ENCODE data around the gene RSAD2. TPM values are rescaled to one million over a fixed set of nuclear protein-coding genes. Genes with fewer than 3 reads are reported as not detected.

RSAD2 gene
- total and polyA plus RNA-seq, 9 of the 15 experiments (the other 6 are each of a cell fraction or from before 2014, with no cell fraction given): 0.15 to 1.4 (median 0.28) TPM

DNA sequence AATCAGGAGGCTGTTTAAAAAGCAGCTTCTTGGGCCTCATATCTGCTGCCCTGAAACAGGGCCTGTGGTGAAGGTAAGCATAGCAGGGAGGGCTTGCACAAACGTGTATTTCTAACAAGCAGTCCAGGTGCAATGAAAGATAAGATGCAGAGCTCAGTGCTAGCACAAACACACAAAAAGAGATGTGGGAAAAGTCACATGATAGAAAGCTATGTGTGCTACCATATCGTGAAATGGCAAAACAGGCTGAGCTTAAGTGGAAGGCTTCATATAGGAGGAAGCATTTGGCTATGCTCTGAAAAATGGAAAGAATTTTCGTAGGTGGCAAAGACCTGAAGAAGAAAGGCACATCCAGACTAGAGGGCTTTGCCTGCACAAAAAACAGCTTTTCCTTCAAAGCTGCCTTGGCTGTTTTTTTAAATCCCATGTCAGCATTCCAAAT is 10.2 kb downstream of the RSAD2 start (continued):
- TF ChIP-seq, protein P1, sequence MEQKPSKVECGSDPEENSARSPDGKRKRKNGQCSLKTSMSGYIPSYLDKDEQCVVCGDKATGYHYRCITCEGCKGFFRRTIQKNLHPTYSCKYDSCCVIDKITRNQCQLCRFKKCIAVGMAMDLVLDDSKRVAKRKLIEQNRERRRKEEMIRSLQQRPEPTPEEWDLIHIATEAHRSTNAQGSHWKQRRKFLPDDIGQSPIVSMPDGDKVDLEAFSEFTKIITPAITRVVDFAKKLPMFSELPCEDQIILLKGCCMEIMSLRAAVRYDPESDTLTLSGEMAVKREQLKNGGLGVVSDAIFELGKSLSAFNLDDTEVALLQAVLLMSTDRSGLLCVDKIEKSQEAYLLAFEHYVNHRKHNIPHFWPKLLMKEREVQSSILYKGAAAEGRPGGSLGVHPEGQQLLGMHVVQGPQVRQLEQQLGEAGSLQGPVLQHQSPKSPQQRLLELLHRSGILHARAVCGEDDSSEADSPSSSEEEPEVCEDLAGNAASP (IDR thresholded peaks at IDR 0.05): no peak
- TF ChIP-seq KDM1A (IDR thresholded peaks at IDR 0.05): peak; percentile 77 to 94
- no peak for TF ChIP-seq SLC30A9 (CRISPR knock-in tag; IDR thresholded peaks at IDR 0.05)
- TF ChIP-seq, protein P2, sequence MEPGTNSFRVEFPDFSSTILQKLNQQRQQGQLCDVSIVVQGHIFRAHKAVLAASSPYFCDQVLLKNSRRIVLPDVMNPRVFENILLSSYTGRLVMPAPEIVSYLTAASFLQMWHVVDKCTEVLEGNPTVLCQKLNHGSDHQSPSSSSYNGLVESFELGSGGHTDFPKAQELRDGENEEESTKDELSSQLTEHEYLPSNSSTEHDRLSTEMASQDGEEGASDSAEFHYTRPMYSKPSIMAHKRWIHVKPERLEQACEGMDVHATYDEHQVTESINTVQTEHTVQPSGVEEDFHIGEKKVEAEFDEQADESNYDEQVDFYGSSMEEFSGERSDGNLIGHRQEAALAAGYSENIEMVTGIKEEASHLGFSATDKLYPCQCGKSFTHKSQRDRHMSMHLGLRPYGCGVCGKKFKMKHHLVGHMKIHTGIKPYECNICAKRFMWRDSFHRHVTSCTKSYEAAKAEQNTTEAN (CRISPR knock-in tag; IDR thresholded peaks at IDR 0.05): peak; percentile 94
- TF ChIP-seq NCOR1 (IDR thresholded peaks at IDR 0.05): peak; percentile 91
- TF ChIP-seq LEF1 (IDR thresholded peaks at IDR 0.05): peak; percentile 80
- TF ChIP-seq ZFP36 (IDR thresholded peaks at IDR 0.05; ENCODE audit: low read depth, low read length, partially characterized antibody): peak; percentile 78
- 0 out of 2 replicates have a peak, but pooled peaks have one; percentile 10 for TF ChIP-seq NR2C1 (IDR thresholded peaks at IDR 0.05)
- TF ChIP-seq NR2C1 (tag; IDR thresholded peaks at IDR 0.05): no peak
- TF ChIP-seq, protein P3, sequence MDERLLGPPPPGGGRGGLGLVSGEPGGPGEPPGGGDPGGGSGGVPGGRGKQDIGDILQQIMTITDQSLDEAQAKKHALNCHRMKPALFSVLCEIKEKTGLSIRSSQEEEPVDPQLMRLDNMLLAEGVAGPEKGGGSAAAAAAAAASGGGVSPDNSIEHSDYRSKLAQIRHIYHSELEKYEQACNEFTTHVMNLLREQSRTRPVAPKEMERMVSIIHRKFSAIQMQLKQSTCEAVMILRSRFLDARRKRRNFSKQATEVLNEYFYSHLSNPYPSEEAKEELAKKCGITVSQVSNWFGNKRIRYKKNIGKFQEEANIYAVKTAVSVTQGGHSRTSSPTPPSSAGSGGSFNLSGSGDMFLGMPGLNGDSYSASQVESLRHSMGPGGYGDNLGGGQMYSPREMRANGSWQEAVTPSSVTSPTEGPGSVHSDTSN (CRISPR knock-in tag; IDR thresholded peaks at IDR 0.05; ENCODE audit: low read depth): no peak
- TF ChIP-seq, protein P3 (tag; conservative IDR thresholded peaks at IDR 0.05; ENCODE audit: low read depth): no peak
- TF ChIP-seq ZNF75A (CRISPR knock-in tag; IDR thresholded peaks at IDR 0.05): peak; percentile 85
- TF ChIP-seq PCBP1 (IDR thresholded peaks at IDR 0.05; ENCODE audit: low read depth, low read length, poor library complexity, severe bottlenecking): no peak
- TF ChIP-seq, protein P4, sequence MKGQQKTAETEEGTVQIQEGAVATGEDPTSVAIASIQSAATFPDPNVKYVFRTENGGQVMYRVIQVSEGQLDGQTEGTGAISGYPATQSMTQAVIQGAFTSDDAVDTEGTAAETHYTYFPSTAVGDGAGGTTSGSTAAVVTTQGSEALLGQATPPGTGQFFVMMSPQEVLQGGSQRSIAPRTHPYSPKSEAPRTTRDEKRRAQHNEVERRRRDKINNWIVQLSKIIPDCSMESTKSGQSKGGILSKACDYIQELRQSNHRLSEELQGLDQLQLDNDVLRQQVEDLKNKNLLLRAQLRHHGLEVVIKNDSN (CRISPR knock-in tag; IDR thresholded peaks at IDR 0.05): peak; percentile 83
- TF ChIP-seq IRF2 (CRISPR knock-in tag; IDR thresholded peaks at IDR 0.05): no peak
- TF ChIP-seq, protein P5, sequence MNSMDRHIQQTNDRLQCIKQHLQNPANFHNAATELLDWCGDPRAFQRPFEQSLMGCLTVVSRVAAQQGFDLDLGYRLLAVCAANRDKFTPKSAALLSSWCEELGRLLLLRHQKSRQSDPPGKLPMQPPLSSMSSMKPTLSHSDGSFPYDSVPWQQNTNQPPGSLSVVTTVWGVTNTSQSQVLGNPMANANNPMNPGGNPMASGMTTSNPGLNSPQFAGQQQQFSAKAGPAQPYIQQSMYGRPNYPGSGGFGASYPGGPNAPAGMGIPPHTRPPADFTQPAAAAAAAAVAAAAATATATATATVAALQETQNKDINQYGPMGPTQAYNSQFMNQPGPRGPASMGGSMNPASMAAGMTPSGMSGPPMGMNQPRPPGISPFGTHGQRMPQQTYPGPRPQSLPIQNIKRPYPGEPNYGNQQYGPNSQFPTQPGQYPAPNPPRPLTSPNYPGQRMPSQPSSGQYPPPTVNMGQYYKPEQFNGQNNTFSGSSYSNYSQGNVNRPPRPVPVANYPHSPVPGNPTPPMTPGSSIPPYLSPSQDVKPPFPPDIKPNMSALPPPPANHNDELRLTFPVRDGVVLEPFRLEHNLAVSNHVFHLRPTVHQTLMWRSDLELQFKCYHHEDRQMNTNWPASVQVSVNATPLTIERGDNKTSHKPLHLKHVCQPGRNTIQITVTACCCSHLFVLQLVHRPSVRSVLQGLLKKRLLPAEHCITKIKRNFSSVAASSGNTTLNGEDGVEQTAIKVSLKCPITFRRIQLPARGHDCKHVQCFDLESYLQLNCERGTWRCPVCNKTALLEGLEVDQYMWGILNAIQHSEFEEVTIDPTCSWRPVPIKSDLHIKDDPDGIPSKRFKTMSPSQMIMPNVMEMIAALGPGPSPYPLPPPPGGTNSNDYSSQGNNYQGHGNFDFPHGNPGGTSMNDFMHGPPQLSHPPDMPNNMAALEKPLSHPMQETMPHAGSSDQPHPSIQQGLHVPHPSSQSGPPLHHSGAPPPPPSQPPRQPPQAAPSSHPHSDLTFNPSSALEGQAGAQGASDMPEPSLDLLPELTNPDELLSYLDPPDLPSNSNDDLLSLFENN (IDR thresholded peaks at IDR 0.05; ENCODE audit: low read depth in 2 of 2, low read length in 2 of 2): peak in 1 of 2 experiments; percentile 82; a peak in 2 of 4 replicates
- no peak for TF ChIP-seq NR1H2 (CRISPR knock-in tag; IDR thresholded peaks at IDR 0.05)
- peak; percentile 71 for TF ChIP-seq CREM (IDR thresholded peaks at IDR 0.05; ENCODE audit: low read depth)
- TF ChIP-seq ILF3 (IDR thresholded peaks at IDR 0.05; ENCODE audit: borderline replicate concordance): no peak
- TF ChIP-seq ZNF695 (CRISPR knock-in tag; IDR thresholded peaks at IDR 0.05): no peak
